HG03060 (cell line): ENCODE data around the gene WIF1.

Experiments
- ATAC-seq: cut with Tn5 transposase; IDR thresholded peaks from one replicate; pipeline ENCODE4 v1.9.1; 2021; ENCODE audit warnings: low read depth, moderate number of reproducible peaks; ENCODE audit not compliant: unreplicated experiment

Gene WIF1

DNA sequence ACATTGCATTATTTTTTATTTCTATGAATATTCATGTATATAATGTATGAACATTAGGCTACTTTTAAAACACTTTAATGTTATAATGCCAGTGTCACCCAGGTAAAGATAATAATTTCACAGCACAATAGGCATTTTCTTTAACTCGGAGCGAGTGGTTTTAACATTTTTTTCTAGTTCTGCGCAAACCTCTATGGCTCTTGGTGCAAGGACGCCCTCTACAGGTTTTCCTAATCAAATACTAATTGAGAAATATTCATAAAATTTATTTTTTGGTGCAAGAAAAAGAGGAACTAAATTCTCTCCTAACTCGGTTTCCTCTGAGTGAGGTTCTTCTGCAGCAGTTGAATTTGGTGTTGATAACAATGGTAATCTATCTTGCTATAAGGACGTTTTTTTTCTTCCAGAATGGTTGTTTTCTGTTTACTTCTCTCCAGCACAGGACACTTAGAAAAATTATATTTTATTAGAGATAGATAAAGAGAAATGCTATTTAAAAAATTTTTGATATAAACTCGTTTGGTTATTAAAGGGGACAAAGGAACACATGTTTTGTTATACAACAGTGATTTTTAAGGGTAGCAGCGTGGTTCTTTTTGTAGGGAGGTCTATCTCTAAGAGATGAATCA is 2.4 kb upstream of the WIF1 start:
- ATAC-seq, result no peak

GRCh38 chr12:65122703-65123102 is 1.6 kb upstream of the WIF1 start:
- ATAC-seq, result no peak

DNA sequence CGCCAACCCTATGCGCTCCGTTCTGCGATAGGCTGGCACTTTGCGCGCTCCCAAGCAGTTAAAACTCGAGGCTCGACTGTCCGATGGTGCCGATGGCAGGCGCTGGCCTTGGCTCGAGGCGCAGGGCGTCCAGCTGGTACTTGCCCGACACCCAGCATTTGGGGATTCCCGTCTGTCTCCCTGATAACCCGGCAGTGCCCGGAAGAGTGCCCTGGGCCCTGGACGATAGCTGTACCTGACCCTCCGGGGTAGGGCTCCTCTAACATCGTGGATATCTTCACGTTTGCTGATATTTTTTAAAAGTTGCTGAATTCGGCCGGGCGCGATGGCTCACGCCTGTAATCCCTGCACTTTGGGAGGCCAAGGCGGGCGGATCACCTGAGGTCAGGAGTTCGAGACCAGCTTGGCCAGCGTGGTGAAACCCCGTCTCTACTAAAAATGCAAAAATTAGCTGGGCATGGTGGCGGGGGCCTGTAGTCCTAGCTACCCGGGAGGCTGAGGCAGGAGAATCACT is 908 bp upstream of the WIF1 start:
- no peak for ATAC-seq

- no peak for ATAC-seq
These were observed 2.0 kb downstream of the WIF1 start for GRCh38 chr12:65119063-65119462.

DNA sequence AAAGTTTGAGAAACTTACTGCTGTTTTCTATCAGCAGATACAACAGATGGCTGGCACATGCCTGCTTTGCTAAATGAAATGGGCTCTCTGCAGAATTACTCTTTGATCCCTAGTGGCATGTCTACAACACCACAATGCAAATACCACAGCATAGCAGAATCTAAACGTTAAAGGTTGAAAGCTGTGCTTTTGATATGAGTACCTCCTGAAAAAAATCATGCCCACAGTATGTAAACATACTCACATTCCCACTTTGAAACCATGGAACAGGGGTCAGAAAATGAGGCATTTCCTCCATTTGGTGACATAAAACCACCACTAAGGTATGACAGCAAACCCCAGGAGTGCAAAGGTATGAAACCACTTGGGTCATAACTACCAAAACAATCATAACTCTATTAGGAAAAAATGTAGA is 7.5 kb downstream of the WIF1 start:
- ATAC-seq, result no peak

GRCh38 chr12:65106948-65107347 is 14.2 kb downstream of the WIF1 start:
- ATAC-seq, result no peak

- ATAC-seq, result no peak
These were observed 21.0 kb downstream of the WIF1 start for GRCh38 chr12:65100140-65100539.

GRCh38 chr12:65099182-65099581 is 21.9 kb downstream of the WIF1 start:
- ATAC-seq, result no peak

GRCh38 chr12:65098364-65098763 is 22.7 kb downstream of the WIF1 start:
- ATAC-seq, result no peak

DNA sequence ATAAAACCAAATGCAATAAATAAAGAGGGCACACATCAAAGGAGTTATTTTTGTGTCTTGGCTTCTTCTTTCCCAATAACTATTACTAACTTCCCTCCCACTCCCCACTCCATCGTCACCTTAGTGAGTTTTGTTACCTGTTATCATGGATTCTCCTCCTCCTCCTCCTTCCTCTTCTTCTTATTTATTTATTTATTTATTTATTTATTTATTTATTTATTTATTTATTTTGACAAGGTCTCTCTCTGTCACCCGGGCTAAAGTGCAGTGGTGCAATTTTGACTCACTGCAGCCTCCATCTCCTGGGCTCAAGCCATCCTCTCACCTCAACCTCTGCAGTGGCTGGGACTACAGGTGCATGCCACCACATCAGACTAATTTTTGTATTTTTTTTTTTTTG is 26.4 kb downstream of the WIF1 start:
- no peak for ATAC-seq

DNA sequence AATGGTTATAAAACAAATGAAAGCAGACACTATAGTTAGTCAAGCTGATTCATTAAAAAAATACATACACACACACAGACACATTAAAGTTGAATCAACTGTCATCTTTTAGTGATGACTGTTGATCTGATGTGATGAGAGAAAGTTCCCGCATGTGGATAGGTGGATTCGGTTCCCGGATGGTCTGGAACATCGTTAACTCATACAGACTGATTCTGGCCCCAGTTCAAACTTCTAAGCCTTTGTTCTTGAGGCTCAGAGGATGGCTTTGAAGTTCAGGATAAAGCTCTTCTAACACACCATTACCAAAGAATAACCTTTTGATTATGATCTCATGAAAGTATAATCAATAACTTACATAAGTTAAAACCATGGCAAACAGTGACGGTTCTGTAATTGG is 27.5 kb downstream of the WIF1 start:
- no peak for ATAC-seq

GRCh38 chr12:65090461-65090860 is 30.6 kb downstream of the WIF1 start:
- no peak for ATAC-seq

- ATAC-seq, result no peak
These were observed 34.9 kb downstream of the WIF1 start for GRCh38 chr12:65086236-65086635.

DNA sequence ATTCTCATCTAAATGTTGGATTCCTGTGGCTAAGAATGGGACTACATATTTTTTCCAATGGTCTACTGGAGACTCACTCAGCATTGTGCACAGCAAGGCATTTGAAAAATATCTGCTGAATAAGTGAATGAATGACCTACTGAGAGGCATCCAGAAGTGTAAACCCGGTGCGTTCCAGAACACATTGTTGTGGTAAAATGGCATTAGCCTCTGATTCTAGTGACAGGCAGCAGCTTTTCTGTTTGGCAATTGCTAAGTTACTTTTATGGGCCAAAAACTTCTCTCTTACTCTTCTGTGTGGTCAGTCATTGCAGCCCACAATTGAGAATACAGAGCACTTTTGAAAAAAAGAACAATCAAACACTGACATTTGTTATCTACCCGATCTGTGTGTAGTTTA is 36.5 kb downstream of the WIF1 start:
- no peak for ATAC-seq

DNA sequence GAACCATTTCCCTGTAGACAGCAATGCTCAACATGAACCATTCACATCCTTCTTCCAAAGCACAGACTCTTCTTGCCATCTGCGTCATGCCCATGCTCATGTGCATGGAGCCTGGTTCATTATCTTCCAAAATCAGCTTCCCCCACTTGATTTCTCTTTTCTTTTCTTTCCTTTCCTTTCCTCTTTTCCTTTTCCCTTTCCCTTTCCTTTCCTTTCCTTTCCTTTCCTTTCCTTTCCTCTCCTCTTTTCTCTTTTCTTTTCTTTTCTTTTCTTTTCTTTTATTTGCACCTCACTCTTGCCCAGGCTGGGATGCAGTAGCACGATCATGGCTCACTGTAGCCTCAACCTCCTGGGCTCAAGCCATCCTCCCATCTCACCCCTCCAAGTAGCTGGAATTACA is 37.5 kb downstream of the WIF1 start:
- ATAC-seq, result no peak

DNA sequence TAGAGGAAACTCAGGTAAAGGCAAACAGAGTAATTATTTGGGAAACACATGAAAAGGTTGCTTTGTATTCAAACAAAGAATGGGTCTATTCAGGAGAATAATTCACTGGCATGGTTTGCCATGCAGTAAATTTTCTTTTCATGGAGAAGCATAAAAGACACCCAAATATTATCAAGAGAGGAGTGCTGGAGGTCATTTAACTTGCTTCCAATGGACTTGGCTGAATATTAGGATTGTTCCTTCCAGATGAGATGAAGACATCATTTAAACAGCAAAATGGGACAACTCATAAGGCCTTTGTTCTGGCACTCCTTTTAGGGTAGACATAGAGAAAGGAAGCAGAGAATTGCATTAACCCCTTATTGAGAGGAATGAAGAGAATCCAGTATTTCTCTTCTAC is 38.7 kb downstream of the WIF1 start:
- no peak for ATAC-seq

GRCh38 chr12:65081496-65081895 is 39.6 kb downstream of the WIF1 start:
- no peak for ATAC-seq

- no peak for ATAC-seq
These were observed 46.2 kb downstream of the WIF1 start for GRCh38 chr12:65074932-65075331.

DNA sequence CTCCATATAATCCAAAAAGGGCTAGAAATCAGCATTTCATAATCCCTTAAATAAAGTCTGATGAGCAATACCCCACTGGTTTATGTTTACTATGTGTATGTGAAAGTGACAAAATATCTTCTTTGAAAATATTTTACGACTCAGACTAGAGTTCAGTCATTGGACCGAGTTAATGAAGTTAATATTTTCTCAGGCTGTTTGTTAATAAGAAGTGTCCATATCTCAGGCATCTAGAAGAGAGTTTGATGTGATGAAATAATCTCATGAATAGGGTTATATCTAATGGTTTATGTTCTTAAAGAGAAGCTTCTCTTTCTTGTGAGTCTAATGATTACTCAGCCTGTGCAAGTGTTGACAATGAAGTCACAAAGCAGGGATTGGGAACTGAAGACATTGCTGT is 51.8 kb downstream of the WIF1 start:
- ATAC-seq, result no peak

- ATAC-seq, result no peak
These were observed 53.7 kb downstream of the WIF1 start for GRCh38 chr12:65067383-65067782.

GRCh38 chr12:65055859-65056258 is 65.2 kb downstream of the WIF1 start:
- ATAC-seq, result no peak

- ATAC-seq, result no peak
These were observed 69.9 kb downstream of the WIF1 start for GRCh38 chr12:65051218-65051617.

GRCh38 chr12:65045269-65045668 is 75.8 kb downstream of the WIF1 start:
- no peak for ATAC-seq
